GM10847 (cell line): Measurements from ENCODE around the gene NOP14.

Experiments used
- POLR2A ChIP-seq: IDR thresholded peaks from 2 replicates; pipeline ENCODE4 v1.6.1; 2011; ENCODE audit not compliant: insufficient read length; ENCODE audit errors: extremely low read depth

NOP14 gene

DNA sequence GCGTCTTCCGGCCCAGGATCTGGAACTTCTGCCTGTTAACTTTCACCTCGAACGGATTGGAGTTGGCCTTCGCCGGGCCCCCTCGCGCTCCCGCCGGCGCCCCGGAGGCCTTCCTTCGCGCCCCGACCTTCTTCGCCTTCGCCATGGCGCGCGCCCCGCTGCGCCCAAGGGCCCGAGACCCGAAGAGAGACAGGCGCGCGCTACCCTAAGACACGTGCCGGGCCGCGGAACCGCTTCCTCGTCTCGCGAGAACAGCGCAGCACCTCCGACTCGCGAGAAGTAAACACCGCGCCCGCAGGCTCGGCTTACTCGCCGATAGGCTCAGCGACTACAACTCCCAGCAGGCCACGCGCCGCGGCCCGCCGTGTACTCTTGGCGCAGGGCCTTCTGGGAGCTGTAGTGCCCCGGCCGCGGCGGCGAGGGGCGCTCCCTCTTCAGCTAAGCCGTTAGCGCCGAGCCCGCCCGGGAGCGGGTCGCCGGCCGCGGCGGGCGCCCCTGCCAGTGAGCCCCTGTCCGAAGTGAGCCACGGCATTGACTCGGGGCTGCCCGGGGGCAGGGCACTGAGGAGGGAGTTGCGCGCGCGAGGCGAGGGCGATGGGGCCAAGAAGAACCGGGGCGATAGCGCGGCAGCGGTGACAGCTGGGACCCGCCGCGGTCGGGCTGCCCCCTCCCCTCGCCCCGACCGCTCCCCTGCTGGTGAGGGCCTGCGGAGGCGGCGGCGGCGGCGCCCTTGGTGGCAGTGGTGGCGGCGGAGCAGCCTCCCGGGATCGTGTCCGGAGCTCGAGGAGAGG, at the start of gene NOP14, which contains the start of gene GRK4:
TSS of gene NOP14 (minus strand) at position 232 of the 791 bp plus-strand sequence. CDS start at position 145, 87 bp downstream.
TSS of gene GRK4 (plus strand) at position 397 of the 791 bp plus-strand sequence. CDS start 500 bp downstream, outside the sequence.
- peak; percentile 79 for TF ChIP-seq POLR2A

DNA sequence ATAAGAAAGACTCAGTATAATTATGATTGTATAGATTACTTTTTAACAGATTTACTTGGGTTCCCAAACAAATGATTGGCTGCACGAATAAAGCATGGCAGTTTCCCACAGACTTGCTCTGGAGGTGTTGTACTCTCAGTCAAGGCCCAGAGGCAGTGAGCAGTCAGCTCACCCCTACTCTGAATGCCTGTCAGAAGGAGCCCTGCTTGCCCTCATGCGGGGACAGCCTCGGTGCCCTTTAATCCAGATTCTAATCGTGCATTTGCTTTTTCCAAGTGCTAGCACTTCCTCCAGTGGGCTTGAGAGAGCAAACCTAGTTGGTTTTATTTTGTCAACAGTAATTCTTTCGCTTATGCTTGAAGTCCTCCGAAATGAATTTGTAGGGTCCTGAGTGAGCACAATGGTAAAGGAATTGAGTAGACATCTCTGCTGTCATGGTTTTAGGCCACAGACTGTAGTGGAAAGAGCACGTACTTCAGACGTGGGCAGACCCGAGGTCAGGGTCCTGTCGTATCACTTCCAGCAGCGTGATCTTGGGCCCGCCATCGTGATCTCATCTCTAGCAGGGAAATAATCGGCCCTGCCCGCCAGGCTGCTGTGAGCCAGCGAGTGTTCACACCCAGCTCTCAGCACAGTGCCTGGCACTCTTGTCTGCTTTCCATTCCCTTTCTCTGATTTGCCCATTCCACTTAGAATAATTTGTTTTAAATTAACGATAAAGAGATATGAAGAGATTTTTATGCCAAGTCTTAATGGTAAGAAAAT, 48.4 kb upstream of the NOP14 start:
- TF ChIP-seq POLR2A = no peak

DNA sequence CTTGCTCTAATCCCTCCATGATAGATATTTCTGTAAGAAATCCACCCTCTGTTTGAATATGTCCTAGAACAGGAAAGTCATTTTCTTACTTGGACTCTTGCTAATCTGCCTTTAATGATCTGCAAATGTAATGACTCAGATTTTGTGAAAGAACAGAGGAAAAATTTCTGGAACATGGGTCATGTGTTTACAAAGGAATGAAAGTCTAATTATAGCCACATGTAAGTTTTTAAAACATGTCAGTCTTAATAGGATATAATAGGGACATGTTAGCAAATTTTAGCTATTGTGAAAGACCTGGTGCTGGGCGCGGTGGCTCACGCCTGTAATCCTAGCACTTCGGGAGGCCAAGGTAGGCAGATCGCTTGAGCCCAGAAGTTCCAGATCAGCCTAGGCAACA, 47.8 kb upstream of the NOP14 start:
- no peak for TF ChIP-seq POLR2A

DNA sequence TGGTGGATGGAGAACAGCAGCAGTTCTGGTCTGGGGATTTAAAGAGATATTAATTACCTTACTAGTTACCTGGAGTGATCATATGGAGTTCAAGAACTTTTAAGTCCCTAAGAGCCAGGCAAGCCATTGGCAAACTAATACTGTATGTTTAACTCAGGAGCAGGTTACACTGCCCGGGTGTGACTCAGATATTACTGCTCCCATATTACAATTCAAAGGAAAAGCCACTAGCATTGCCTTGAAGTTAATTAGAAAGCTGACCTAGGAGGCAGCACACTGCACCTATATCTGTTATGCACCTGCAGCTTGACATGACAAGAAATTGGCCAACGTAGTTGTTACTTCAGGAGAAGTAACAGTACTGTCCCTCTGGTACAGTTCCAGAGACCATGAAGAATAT, 47.4 kb upstream of the NOP14 start:
- no peak for TF ChIP-seq POLR2A

DNA sequence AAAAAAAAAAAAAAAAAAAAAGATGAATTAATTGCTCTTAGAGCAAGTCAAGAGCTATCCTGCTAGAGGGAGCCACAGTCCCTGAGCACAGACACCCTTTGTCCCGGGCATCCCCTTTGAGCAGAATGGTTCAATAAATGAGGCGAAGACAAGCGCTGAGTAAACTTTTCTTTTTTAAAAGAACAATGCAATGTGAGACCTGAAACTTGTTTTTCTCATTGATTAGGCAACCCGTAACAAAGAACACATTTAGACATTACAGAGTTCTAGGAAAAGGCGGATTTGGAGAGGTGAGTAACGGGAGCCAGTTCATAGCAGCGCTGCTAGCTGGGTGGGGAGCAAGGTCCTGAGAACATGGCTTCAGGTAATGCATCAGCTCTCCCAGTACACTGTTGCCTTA, 46.2 kb upstream of the NOP14 start:
- TF ChIP-seq POLR2A = no peak

DNA sequence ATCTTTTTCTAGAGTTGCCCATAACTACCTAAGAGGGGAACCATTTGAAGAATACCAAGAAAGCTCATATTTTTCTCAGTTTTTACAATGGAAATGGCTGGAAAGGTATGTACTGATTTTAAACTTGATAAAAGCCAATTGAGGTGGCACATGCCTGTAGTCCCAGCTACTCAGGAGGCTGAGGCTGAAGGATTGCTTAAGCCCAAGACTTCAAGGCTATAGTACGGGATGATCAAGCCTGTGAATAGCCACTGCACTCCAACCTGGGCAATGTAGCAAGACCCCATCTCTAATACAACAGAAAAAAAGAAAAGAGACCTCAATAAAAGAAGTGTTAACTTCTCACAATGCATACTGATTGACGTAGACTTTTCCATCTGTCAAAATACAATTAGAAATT, 44.5 kb upstream of the NOP14 start:
- TF ChIP-seq POLR2A = no peak

DNA sequence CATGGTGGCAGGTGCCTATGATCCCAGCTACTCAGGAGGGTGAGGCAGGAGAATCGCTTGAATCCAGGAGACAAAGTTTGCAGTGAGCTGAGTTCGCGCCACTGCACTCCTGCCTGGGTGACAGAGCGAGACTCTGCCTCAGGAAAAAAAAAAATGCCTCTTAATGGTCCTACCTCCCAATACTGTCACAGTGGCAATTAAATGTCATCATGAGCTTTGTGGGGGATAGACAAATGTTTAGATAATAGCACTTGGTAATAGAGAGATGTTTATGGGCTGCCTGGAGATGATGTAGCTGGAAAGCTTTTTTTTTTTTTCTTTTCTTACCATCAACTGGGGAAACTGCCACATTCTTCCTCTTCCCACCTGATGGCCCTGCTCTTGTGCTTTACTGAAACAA, 33.2 kb upstream of the NOP14 start:
- TF ChIP-seq POLR2A = no peak

DNA sequence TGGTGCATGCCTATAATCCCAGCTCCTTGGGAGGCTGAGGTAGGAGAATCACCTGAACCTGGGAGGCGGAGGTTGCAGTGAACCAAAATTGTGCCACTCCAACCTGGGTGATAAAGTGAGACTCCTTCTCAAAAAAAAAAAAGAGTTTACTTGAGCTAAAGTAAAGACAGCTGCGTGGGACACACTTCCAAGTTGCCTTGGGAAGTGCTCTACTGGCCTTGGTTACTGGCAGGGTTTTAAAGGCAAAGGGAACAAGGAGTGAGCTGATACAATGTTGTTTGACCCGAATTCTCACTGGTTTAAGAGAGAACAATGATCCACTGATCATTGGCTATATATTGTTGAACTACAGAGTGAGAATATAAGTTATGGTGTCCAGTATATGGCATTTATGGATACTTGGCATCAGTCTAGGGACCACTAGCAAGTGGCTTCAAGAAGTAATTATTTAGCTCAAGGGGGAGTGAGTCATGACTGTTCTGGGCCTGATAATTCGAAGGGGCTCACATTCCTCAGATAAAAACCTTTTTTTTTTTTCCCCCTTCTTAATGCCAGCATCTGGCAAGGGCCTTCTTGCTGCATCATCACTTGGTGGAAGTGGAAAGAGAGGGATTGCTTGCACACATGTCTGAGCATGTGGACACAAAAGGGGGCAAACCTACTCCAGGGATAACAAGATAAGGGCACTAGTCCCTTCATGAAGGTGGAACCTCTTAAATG, 32.5 kb upstream of the NOP14 start:
- no peak for TF ChIP-seq POLR2A

DNA sequence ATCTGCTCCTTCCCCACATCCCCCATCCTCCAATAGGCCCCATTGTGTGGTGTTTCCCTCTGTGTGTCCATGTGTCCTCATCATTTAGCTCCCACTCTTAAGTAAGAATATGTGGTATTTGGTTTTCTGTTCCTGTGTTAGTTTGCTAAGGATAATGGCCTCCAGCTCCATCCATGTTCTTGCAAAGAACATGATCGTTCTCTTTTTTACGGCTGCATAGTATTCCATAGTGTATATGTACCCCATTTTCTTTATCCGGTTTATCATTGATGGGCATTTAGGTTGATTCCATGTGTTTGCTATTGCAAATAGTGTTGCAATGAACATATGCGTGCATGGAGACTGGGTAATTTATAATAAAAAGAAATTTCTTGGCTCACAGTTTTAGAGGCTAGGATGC, 31.7 kb upstream of the NOP14 start:
- TF ChIP-seq POLR2A = no peak

DNA sequence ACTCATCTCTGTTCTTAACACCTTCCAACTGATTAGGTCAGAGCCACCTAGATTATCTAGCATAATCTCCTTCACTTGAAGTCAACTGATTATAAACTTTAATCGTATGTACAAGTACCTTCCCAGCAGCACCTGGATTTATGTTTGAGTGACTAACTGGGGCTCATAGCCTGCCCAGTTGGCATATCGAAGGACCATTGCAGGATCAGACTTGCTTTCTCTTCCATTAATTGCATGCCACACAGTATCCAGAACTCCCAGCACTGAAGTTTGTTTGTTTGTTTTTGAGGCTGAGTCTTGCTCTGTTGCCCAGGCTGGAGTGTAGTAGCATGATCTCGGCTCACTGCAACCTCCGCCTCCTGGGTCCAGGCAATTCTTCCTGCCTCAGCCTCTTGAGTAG, 28.0 kb upstream of the NOP14 start:
- TF ChIP-seq POLR2A = no peak

DNA sequence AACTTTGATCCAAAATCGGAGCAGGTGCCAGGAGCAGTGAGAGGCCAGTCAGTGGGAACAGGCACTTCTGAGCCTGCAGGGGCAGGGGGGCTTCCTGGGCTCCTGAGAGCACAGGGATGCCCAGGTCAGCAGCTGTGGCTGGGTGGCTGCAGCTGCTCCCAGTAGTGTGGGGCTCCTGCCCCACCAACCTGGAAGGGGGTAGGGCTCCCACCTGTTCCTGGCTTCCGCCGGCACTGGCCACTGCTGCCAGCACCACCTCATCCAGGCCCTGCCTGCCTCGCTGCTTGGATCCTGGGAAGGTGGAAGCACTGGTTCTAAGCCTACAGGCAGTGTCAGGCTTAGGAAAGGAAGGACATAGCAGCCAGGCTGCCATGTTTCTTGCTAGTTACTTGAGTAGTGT, 18.8 kb upstream of the NOP14 start:
- TF ChIP-seq POLR2A = no peak

DNA sequence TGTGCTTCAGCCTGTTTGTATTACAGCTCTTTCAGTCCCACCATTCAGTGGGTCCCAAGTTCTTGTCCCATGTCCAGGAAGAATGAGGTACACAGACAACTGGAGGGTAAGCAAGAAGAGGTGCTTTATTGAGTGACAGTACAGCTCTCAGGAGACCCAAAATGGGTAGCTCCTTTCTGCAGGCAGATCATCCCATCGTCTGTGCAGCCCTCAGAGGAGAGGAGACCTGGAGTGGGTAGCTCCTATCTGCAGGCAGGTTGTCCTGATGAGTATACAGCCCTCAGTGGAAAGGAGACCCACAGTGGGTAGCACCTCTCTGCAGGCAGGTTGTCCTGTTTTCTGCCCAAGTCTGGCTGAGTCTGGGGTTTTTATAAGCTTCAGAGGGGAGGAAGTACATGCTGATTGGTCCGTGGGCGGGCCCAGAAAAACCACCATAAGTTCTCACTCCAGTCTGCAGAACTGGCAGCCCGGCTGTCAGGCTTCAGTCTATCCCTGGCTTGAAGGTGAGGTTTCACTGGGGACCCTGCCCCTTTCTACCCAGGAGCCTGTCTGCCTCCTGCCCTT, 18.1 kb upstream of the NOP14 start:
- no peak for TF ChIP-seq POLR2A

DNA sequence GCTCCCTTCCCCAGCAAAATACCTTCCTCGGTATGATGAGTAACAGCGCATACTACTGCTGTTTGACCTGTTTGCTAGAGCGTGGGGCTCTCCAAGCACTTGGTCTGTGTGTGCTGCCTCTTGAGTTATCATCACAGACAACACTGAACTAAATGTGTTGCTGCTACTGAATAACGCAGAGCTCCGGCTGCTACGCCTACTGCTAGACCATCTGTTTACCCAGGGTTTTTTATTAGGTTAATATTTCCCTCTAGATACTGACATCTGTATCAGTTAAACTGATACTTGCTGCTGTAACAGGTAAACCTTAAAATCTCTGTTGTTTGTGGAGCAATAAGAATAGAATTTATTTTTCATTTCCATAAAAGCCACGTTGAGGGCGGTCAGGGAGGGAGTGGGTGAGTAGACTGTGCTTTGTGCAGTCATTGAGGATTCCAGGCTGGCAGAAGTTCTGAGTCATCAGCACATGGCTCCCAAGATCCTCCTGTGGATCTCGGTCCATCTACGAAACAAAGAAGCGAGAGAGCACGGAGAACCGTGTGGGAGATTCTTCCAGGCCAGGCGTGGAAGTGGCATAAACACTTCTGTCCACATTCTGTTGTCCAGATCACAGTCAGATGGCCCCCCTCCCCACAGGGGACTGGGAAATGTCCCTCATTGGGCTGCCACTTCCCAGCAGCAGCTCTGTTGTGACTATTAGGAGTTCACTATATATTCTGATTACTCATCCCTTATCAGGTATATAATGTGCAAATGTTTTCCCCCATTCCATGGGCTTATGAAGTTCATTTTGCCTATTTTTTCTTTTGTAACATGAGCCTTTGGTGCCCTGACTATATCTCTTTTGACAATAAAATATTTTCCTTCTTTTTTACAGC, 14.2 kb upstream of the NOP14 start:
- TF ChIP-seq POLR2A = no peak

DNA sequence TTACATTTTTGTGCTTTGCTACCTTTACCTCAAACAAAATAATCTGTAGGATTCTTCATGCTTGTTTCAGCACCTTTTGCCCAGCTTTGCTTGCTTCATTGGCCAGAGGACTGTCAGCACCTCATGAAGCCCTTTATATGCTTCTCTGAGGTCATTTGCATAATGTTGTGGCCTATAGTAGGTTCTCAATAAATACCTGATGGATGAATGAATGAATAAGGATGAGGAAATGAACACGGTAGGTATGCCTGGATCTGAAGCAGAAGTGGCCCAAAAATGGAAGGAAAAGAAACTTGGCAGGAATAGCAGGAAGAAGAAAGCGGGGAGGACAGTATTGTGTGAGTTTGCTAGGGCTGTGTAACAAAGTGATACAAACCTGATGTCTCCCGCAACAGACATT, 8.1 kb upstream of the NOP14 start:
- no peak for TF ChIP-seq POLR2A

DNA sequence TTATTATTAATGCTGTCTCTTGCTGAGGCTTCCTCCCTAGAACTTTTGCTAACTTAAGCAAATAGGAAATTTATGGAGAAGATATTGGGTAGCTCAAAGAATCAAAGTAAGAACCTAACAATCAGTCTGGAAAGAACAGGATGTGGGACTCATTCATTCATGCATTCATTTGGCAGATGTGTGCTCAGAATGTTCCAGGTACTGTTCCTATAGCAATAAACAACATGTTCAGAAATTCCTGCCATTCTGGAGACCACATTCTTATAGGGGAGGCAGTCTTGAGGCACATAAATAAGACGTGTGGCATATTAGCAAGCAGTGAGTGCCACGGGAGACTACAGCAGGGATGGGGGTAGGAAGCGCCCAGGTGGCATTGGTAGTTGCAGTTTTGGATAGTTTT, 5.2 kb upstream of the NOP14 start:
- TF ChIP-seq POLR2A = no peak

DNA sequence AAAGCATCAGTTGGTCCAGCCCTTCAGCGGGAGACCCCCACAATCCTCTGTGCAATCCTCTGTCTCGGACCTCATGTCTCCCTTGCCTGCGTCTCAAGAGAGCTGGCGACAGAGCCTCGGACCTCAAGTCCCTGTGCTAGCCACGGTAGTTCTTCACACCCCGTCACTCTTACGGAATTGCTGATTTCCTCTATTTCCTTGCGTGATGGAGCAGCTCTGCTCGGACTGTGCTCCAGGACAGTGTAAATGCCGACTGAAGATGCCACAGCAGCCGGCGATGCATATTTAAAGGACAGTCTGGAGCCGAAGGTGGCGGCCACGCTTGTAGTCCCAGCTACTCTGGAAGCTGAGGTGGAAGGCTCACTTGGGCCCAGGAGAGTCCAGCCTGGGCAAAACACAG, 2.1 kb upstream of the NOP14 start:
- TF ChIP-seq POLR2A = no peak
